ENCODE measurements around the gene IZUMO3.
"Not testable (repeated sequence)": the region's sequence is repeated elsewhere in the genome, so short reads cannot be mapped to it uniquely, and the experiment has no call there.

Gene IZUMO3
- total RNA-seq = 0 to 0.12 (median 0) reads per million in 18 experiments

DNA sequence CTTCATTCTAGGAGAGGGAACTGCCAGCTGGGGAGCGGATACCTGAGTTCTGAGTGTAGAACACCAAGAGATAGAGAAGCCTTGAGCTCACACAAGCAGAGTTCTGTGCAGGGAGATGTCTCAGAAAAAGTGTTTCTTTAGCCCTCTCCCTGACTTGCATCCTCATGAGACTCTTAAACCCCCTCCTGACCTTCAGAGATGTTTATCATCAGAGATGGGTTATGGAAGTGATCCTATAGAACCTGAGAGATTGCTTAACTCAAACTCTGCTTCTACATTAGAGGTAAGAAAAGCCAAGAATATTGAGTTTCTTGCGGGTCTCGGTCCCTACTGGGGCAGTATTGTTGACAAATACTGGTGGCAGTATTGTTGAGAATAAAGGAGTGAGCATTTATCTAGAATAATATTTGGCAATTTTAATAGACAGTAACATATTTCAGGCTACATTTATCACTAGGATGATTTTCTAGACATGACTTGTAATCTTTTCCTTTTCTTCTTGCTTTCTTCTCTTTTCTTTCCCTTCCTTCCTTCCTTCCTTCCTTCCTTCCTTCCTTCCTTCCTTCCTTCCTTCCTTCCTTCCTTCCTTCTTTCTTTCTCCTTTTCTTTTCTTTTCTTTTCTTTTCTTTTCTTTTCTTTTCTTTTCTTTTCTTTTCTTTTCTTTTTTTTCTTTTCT, at the start of gene IZUMO3:
TSS of gene IZUMO3 (minus strand) at position 51 of the 676 bp plus-strand sequence. CDS start 248 bp downstream, outside the sequence.
- DNase-seq = no peak

GRCh38 chr9:24594234-24594850, 48.6 kb upstream of the IZUMO3 start:
- no peak for DNase-seq

DNA sequence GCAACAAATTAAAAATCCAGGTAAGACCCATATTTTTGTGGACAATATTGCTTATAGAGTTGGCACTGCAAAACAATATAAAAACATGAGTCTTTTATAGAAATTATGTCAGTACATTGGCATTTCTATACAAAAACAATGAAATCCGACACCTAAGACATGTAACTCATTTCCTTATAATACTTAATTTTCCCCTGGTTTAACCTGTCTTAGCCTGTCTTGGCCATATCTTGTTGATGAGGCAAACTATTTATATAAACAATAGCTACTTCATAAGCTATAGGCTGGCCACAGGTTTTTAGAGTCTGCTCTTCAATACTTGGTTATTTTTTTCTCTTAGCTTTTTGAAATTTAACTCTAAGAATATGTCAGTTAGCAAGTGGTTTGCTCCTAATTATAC, 44.7 kb upstream of the IZUMO3 start:
- no peak for DNase-seq

DNA sequence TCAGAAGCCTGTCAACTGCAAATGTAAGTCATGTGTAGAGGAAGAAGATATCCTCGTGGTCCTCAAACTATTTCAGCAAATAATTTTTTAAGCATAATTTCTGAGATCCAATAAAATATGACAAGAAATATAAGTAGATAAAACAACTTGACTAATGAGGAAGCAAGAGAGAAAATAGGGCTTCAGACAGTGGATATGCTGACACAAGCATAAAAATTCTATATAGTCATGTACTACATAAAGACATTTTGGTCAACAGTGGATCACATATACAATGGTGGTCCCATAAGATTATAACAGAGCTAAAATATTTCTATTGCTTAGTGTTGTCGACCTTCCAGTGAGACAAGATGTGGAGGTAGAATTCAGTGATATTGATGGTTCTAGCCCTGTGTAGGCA, 42.2 kb upstream of the IZUMO3 start:
- DNase-seq = no peak

DNA sequence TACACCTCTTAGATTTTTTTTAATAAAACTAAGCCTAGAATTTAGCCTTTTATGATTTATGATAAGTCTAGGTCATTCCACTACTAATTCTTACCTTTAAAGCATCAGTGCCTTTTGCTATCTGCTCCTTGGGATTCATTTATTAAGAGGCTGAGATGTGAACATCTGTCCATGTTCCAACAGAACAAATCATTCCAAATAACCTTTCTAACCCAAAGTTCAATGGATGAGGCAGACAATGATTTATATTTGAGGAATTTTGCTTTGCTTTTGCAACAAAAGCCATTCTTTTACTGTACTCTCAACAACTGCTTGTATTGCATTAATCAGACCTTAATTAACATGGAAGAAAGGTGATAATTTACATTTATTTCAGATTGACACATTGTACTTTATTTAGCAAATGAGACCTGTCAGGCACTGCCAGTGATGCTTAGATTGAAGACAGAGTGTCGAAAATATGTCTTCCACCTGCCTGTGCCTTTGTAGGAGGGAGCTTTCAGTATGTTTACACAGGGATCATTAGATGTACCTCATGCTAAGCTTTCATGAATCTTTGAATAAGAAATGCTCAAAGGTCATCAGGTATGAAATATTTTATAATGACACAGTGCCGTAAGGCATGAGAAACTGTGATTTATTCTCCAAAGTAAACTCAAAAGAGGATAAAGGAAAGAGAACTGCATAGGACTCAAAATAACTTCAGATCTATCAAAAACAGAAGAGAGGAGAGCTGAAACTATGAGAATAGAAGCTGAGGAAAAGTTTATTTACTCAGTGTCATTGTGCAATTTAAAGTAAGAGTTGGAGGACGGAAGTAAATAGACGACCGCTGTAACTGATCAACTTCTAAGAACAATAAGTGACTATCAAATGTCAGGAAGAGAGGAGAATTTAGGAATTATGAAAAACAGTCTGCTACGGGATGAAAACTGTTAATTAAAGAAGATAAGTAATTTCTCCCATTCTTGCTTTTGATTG, 36.7 kb upstream of the IZUMO3 start:
- DNase-seq = no peak

DNA sequence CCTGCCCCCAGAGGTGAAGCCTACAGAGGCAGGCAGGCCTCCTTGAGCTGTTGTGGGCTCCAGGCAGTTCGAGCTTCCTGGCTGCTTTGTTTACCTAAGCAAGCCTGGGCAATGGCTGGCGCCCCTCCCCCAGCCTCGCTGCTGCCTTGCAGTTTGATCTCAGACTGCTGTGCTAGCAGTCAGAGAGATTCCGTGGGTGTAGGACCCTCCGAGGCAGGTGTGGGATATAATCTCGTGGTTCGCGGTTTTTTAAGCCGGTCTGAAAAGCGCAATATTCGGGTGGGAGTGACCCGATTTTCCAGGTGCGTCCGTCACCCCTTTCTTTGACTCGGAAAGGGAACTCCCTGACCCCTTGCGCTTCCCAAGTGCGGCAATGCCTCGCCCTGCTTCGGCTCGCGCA, 34.3 kb upstream of the IZUMO3 start:
- not testable (repeated sequence) for DNase-seq

DNA sequence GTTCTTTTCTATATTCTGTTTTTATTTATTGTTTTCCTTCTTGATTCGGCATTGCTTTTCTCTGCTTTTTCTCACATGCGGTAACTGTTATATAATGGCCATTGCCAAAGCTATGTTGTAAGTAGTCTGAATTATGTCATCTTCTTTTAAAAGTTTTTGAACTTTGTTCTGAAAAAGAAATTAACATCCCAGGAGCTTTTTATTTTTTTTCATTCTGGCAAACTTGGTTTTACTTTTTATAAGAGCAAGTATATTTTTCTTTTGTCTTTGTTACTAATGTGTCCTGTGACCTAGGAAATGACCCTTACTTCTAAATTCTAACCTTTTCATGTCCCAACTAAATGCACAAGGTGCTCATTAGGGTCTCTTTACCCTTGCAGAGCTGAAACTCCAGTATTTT, 26.7 kb upstream of the IZUMO3 start:
- no peak for DNase-seq

- DNase-seq = no peak
Observed at GRCh38 chr9:24561957-24562356, 16.3 kb upstream of the IZUMO3 start.

DNA sequence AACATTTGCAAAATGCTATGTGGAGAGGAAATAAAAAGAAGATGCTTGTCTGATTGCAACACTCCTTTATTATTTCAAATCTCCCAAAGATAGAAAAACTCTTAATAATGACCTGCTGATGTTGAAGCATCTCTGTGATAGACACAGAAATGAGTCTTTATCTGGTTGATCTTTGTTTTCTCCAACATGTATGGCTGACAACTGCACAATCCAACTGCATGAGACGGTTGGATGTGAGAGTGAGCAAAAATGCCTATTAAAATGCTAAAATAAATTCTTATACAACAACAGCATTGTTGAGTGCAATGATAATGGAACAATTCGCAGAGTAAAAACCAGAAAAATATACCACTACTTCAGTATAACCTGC, 7.5 kb upstream of the IZUMO3 start:
- no peak for DNase-seq

GRCh38 chr9:24552526-24553182, 7.0 kb upstream of the IZUMO3 start:
- no peak for DNase-seq

DNA sequence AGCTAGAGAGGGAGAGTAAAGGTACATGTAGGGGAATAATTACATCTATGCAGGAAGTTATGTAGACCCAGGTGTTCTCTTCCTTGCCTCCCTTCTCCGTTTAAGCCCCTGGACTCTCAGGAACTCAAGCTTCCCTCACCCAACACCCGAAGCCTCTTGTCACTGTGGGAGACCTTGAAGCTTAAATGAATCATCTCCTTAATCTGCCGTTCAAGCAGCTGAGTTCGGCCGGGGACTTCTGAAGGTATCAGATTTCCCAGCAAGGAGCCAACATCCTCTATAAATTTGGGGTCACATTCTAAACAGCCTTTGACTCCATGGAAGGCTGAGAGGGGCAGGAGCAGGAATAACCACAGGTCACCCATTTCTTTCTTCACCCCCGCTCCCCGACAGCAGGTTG, 412 bp downstream of the IZUMO3 start:
- DNase-seq = no peak

GRCh38 chr9:24518545-24518944, 27.2 kb downstream of the IZUMO3 start:
- DNase-seq = no peak

DNA sequence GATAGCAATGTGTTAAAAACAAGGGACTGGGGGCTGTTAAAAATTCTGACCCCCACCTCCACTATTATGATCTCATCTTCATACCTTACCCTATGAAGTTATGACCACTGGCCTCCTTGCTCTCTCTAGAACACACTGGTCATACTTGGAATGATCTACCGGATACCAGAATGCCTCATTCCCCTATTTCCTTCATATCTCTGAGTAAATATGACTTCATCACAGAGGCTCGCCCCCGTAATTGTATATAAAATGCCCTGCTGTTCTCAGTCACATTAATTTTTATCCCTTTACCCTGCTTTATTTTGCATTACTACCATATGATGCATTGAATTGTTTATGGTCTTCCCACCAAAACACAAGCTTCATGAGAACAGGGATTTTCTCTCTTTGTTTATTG, 29.2 kb downstream of the IZUMO3 start:
- no peak for DNase-seq

DNA sequence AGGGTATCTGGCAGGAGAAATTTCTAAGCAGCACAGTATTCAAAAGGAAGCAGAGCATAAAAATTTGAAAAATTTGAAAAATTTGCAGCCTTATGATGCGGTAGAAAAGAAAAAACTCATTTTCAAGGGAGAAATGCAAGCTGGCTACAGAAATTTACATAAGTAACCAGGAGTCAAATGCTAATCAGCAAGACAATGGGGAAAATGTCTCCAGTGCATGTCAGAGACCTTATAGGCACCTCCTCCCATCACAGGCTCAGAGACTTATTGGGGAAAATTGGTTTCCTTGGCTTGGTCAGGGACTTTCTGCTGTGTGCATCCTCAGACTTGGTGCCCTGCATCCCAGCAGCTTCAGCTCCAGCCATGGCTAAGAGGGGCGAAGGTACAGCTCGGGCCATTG, 35.8 kb downstream of the IZUMO3 start:
- no peak for DNase-seq

DNA sequence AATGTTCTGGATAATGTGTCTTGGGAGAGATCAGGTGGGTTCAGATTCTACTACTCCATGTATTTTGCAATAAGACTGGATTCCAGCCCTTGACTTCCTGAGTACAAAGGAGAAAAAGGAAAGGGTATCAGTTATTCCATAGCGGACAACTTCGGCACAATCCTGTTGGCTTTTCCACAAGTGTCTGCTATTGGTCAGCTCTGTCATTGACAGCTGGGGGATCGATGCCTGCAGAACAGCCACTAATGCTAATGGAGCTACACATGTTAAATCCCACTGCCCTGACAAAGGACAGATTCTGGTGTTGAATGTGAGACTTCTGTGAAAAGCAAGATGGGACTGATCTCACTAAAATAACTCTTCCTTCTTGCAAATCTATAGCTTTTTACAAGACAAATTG, 41.2 kb downstream of the IZUMO3 start:
- no peak for DNase-seq

DNA sequence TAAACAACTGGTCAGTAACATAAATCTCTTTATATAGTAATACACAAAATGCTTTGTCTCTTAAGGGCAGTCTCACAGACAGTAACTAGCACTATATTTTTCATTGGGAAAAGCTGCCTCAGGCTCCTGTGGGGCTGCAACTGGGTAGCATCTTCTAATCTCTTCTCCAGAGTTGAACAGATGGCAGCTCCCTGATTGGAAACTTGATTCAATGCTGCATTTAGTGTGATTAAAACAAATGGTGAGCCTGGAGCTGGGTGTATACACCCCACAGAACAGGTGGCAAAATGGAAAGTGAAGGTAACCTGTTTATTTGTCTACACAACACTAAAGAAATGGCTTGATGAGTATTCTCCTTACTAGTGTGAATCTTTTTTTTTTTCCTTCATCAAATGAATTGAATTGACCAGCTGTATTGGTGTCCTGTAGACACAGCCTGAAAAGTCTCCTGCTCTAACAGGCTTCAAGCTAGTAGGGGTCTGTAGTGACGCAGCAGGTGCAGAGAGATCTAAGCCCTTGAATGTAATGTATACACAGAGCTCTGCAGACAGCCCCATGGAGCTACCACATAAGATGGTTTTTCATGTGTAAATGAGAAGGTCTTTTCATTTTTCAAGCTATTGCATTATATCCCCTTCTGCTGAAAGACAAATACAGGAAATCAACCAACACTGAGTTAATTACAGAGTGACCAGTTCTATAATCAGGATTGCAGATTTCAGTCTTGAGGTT, 43.3 kb downstream of the IZUMO3 start:
- DNase-seq = no peak

- no peak for DNase-seq
Observed at GRCh38 chr9:24500761-24501160, 44.9 kb downstream of the IZUMO3 start.

DNA sequence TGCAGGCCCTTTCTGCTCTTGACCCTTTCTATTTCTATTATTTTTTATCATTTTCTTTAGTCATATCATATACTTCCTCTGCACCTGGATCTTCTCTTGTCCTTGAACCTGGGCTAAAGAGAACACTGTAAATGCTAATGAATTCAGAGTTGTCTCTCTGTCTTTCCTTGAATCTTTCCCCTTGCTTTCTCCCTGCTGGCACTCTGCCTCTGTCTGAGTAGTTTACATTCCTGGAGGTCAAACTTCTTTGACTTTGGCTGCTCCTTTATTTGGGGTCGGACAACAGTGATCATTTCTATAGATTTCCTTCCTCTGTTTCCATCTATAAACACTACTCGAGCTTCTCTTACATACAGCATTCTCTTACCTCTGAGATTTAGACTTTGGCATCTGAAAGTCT, 47.1 kb downstream of the IZUMO3 start:
- DNase-seq = no peak

DNA sequence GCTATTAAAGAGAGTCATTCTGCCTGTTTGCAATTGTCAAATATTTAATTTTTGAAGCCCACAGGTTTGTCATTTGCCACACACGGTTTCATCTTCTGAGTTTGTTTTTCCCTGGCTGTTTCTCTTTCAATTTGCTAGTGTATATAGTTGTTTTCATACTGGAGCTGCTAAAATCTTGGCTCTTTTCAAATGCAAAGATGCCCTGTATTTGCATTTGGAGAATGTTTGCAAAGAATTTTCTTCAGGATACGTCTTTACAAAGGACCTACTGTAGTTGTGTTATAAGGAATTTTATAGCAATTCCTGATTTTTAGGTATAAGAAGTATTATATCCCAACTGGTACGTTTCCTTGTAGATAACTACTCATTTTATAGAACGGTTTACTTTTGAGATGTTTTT, 48.0 kb downstream of the IZUMO3 start:
- DNase-seq = no peak
